Stomach (tissue), 4 donors: ENCODE data around the gene PLCG2.

Experiments used
- EP300 ChIP-seq: sonication (generic); formaldehyde crosslinking; IDR thresholded peaks from one replicate; pipeline ENCODE4 v1.6.1; 2017; ENCODE audit warnings: antibody characterized with exemption
- POLR2A ChIP-seq, 4 donors: fragments of 450-650 bp; IDR thresholded peaks; one replicate each; pipeline ENCODE4 v1.6.1; 2016; ENCODE audit warnings: antibody characterized with exemption in 4 of 4, control low read depth in 2 of 4, mild to moderate bottlenecking in 1 of 4, moderate library complexity in 1 of 4
- POLR2AphosphoS5 ChIP-seq, 3 donors: sonication (generic); formaldehyde crosslinking; IDR thresholded peaks; one replicate each; pipeline ENCODE4 v1.6.1; 2016; ENCODE audit warnings: antibody characterized with exemption in 3 of 3
- TF ChIP-seq, protein P1 (sequence below), 7 experiments: fragments of 450-650 bp in 4 of 7; fragments of 200-600 bp in 3 of 7; sonication (generic) in 3 of 7; IDR thresholded peaks; one replicate each; pipeline ENCODE4 v1.5.1; 2016 to 2019; ENCODE audit warnings: antibody characterized with exemption in 7 of 7, control low read depth in 2 of 7, mild to moderate bottlenecking in 1 of 7

DNA sequence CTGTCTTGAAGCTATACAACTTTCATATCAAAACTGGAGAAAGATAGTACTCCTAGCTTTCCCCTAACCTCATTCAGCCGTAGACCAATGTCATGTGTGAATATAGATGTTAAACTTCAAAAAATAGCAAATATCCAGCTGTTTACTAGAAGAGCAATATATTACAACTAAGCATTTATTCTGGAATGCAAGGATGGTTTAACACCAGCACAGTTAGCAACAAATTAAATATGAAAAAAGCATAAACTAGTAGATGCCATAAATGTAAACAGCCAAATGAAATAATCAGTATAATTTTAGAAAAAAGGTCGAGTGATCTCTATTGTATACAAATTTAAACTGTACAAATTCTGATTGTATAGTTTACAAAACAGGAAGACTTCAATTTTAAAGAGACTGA lies 172.5 kb downstream of the PLCG2 start:
- no peak for TF ChIP-seq POLR2A (IDR thresholded peaks at IDR 0.05)
- no peak for TF ChIP-seq POLR2AphosphoS5 (IDR thresholded peaks at IDR 0.05)
- TF ChIP-seq, protein P1, sequence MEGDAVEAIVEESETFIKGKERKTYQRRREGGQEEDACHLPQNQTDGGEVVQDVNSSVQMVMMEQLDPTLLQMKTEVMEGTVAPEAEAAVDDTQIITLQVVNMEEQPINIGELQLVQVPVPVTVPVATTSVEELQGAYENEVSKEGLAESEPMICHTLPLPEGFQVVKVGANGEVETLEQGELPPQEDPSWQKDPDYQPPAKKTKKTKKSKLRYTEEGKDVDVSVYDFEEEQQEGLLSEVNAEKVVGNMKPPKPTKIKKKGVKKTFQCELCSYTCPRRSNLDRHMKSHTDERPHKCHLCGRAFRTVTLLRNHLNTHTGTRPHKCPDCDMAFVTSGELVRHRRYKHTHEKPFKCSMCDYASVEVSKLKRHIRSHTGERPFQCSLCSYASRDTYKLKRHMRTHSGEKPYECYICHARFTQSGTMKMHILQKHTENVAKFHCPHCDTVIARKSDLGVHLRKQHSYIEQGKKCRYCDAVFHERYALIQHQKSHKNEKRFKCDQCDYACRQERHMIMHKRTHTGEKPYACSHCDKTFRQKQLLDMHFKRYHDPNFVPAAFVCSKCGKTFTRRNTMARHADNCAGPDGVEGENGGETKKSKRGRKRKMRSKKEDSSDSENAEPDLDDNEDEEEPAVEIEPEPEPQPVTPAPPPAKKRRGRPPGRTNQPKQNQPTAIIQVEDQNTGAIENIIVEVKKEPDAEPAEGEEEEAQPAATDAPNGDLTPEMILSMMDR (IDR thresholded peaks at IDR 0.05) = no peak
- no peak for TF ChIP-seq EP300
